Thyroid gland (tissue), 4 donors: ENCODE data around the gene IFT22.

Experiments
- CTCF ChIP-seq, 6 experiments: fragments of 200-600 bp in 3 of 6; fragments of 450-650 bp in 3 of 6; sonication (generic) in 3 of 6; IDR thresholded peaks; one replicate each; pipeline ENCODE4 v1.5.1; 2016 to 2019; ENCODE audit warnings: antibody characterized with exemption in 6 of 6, mild to moderate bottlenecking in 2 of 6, inconsistent platforms in 1 of 6, moderate library complexity in 1 of 6
- POLR2A ChIP-seq, 2 donors: fragments of 450-650 bp; IDR thresholded peaks; one replicate each; pipeline ENCODE4 v1.6.1; 2017; ENCODE audit warnings: antibody characterized with exemption in 2 of 2, mild to moderate bottlenecking in 2 of 2, moderate library complexity in 1 of 2

DNA sequence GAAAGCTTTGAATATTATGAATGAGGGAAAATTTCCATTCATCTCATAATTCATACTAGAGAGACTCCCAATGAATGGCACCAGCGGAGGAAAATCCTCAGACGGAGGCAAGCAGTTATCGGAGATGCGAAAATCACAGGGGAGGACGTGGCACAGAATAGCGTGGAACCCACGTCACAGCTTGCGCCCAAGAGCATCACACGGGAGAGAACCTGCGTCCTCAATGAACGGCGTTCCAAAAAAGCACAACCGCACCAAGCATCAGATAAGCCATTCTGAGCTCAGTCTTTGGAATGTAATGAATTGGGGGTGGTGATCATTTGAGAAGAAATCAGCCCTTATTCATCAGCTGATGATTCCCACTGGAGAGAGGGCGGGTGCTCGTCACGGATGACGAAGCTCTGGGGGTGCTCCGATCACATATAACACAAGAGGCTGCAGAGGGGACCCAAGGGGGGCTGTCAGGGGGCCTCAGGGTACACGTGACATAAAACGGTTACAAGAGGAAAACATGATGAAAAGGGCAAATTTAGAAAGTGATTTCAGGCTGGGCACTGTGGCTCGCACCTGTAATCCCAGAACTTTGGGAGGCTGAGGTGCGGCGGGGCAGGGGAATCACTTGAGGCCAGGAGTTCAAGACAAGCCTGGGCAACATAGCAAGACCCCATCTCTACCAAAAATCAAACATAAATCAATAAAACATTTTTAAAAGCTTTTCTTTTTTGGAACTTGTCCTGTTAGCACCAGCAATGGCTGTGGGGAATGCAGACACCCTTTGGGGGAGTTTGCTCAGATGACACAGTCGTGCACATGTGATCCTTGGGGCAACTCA lies 42.9 kb downstream of the IFT22 start:
- TF ChIP-seq POLR2A (IDR thresholded peaks at IDR 0.05) (no peak), CTCF (IDR thresholded peaks at IDR 0.05) (no peak)
